ENCODE measurements around the gene ING3.

- TF ChIP-seq, protein P1, sequence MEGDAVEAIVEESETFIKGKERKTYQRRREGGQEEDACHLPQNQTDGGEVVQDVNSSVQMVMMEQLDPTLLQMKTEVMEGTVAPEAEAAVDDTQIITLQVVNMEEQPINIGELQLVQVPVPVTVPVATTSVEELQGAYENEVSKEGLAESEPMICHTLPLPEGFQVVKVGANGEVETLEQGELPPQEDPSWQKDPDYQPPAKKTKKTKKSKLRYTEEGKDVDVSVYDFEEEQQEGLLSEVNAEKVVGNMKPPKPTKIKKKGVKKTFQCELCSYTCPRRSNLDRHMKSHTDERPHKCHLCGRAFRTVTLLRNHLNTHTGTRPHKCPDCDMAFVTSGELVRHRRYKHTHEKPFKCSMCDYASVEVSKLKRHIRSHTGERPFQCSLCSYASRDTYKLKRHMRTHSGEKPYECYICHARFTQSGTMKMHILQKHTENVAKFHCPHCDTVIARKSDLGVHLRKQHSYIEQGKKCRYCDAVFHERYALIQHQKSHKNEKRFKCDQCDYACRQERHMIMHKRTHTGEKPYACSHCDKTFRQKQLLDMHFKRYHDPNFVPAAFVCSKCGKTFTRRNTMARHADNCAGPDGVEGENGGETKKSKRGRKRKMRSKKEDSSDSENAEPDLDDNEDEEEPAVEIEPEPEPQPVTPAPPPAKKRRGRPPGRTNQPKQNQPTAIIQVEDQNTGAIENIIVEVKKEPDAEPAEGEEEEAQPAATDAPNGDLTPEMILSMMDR (IDR thresholded peaks at IDR 0.05 in 4 of 5, conservative IDR thresholded peaks at IDR 0.05 in 1 of 5), result no peak
- TF ChIP-seq POLR2A (IDR thresholded peaks at IDR 0.05), result no peak
Observed at GRCh38 chr7:121017586-121017985, 67.0 kb downstream of the ING3 start.

Data from gastrocnemius medialis (tissue), 4 donors.